HG03457 (cell line): ENCODE results near the gene APLN.

Source experiments
- ATAC-seq: cut with Tn5 transposase; IDR thresholded peaks from one replicate; pipeline ENCODE4 v1.9.1; 2021; ENCODE audit warnings: moderate number of reproducible peaks; ENCODE audit not compliant: unreplicated experiment

Gene APLN, protein sequence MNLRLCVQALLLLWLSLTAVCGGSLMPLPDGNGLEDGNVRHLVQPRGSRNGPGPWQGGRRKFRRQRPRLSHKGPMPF

DNA sequence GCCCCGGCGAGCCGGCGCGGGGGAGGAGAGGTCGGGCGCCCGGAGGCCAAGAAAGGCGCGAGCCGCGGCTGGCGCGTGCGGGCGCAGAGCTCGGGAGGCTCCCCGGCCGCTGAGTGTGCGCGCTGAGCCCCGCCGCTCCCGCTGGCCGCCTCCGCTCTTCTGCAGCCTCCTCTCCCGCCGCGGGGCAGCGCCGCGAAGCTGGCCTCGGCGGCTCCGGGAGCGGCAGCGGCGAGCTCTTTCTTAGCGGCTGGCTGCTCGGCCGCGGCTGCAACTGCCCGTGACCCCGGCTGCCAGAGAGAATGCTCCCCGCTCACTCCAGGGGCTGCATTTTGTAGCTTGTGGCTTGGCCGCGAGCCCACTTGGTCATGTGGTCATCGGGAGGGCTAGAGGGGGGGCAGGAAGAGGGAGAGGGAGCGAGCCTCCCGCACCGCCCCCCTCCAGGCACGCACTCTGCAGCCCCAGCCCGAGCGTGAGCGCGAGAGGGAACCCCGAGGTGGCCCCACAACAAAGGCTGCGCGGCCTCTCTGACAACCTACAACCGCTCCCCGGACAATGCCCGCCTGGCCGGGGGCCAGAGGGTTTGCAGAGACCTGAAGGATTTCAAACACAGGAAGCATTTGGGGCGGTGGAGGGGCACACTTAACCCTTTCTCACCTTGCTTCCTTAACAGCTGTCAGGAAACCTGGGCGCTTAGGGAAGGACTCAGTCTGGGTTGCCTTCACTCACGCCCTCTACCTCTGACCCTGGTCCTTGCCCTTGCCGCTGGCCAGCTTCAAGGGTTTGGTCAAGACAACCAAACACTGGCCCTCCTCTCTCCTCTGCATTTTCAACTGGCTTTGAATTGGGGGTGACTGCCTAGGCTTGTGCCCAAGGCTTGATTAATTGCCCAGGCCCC is at the start of gene APLN:
Gene APLN, minus strand, starts transcription at position 305 of the 895 bp plus-strand sequence. CDS start 326 bp downstream, outside the sequence.
- ATAC-seq = no peak

GRCh38 chrX:129704491-129704890 is 49.7 kb upstream of the APLN start:
- ATAC-seq = no peak

- no peak for ATAC-seq
These were observed 46.9 kb upstream of the APLN start for GRCh38 chrX:129701624-129702069.

- no peak for ATAC-seq
These were observed 45.8 kb upstream of the APLN start for GRCh38 chrX:129700536-129700935.

DNA sequence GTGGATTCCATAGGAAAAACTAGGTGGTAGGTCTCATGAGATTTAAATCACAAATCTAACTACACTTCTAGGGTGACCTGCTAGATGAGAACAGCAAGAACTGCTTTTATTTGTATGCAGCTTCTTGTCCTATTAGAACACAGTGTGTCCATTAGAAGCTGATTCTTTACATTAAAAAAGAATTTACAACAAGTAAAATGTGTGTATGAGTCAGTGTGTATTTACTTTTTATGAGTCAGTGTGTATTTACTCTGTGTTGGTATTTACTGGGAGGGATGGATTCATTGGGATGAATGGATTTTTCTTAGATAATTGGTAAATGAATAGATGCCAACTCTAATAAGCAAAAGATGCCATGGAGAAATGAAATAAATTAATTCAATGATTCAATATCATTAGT is 43.4 kb upstream of the APLN start:
- no peak for ATAC-seq

- ATAC-seq = no peak
These were observed 42.6 kb upstream of the APLN start for GRCh38 chrX:129697204-129697829.

- ATAC-seq = no peak
These were observed 41.9 kb upstream of the APLN start for GRCh38 chrX:129696463-129697155.

DNA sequence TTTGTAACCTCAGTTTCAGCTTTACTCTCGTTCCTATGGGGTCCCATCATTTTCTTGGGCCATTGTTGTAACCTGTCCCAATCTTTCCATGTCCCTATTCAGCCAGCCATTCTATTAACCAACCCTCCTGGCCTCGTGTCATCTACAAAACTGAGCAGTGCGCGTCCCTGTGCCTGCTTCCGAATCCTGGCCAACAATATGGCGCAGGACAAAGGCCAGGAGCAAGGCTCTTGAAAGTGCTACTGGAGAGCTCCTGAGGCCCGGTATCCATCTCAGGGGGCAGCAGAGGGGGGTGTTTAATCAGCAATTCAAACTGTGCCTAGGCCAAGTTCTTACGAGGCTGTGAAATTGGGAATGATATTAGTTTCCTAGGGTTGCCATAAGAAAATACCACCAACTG is 41.2 kb upstream of the APLN start:
- no peak for ATAC-seq

DNA sequence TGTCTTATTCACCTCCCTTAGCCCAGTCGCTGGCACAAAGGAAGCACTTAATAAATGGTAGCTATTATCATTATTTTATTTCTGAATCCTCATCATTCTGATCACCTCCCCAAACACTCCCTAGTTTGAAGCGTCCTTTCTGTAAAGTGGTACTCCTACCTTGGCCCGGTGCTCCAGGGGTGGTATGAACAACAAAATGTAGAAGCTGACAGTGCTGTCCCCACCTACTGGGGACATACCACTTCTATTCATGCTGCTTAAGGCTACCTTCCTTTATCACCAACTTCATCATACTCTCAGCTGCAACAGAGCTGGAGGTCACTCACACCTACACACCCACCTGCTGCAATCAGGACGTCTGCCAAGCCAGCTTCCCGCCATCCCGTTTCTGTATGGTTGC is 40.8 kb upstream of the APLN start:
- ATAC-seq = no peak

DNA sequence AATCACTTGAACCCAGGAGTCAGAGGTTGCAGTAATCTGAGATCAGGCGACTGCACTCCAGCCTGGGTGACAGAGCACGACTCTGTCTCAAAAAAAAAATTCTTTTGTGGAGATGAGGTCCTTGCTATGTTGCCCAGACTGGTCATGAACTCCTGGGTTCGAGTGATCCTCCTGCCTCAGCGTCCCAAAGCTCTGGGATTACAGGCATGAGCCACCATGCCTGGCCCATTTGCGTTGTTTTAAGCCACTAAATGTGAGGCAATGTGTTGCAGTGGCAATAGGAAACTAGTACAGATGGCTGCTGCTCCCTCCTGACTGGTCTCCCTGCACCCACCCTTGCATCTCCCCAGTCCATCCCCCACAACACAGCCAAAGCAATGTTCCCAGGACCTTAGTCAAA is 40.0 kb upstream of the APLN start:
- ATAC-seq = no peak

GRCh38 chrX:129693354-129693753 is 38.6 kb upstream of the APLN start:
- no peak for ATAC-seq

- no peak for ATAC-seq
These were observed 35.7 kb upstream of the APLN start for GRCh38 chrX:129690435-129690834.

GRCh38 chrX:129689796-129690195 is 35.0 kb upstream of the APLN start:
- ATAC-seq = no peak

GRCh38 chrX:129688097-129688496 is 33.3 kb upstream of the APLN start:
- ATAC-seq = no peak

- no peak for ATAC-seq
These were observed 31.7 kb upstream of the APLN start for GRCh38 chrX:129686422-129686948.

DNA sequence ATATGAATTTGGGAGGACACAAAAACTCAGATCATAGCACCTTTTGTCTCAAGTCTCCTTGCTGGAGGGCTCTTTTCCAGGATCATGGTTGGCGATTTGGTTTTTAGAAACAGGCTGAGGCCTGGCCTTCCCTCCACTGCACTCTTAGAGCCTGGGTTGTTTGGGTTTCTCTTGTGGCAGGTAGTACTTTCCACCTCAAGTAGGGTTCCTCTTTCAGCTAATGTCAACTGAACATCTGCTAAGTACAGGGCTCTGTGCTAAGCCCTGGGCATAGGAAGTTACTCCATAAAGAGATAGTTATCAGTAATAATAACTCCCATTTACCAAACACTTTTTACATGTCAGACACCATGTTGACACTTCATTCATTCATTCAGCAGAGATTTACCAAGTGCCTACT is 28.2 kb upstream of the APLN start:
- no peak for ATAC-seq

- no peak for ATAC-seq
These were observed 25.1 kb upstream of the APLN start for GRCh38 chrX:129679901-129680300.

DNA sequence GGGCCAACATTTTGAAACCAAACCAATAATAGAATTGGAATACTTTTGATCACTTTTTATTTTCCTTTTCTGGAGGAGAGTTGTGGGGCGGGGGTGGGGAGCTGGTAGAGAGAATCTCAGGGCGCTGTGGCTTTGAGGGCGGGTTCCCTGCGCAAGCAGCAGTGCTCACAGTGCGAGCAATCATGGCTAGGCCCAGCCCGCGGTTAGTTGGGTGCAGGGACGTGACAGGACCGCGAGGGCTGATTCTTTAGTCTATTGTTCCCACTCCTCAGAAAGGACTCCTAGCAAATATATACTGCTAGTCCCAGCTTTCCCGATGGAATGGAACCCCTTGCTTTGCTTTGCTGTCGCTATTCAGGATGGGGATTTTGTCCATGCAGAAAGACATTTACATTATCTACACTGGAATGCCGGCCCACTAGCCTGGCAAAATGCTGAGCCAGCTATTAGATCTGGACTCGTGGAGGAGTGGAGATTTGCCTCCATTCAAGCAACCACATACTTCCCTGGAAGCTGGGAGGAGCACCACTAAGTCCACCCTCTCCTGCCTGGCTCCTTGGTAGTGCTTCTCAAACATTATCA is 23.9 kb upstream of the APLN start:
- no peak for ATAC-seq

DNA sequence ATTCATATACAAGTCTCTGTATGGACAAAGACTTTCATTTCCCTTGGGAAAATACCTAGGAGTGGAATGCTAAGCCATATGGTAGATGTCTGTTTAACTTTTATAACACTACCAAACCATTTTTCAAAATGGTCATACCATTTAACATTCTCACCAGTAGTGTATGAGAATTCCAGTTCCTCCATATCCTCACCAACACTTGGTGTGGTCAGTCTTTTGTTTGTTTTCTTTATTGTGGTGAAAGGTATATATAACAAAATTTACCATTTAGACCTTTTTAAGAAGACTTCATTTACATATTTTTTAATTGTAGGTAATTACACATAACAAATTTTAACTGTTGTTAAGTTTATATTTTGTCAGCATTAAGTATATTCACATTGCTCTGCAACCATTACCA is 12.7 kb upstream of the APLN start:
- no peak for ATAC-seq

- no peak for ATAC-seq
These were observed 11.3 kb upstream of the APLN start for GRCh38 chrX:129665916-129666644.
